SH-SY5Y (cell line): ENCODE measurements around the gene CWC22.

Source experiments
- GATA2 ChIP-seq: IDR thresholded peaks from 2 replicates; pipeline ENCODE4 v1.6.1; 2011; ENCODE audit warnings: mild to moderate bottlenecking, low read depth, low read length
- GATA3 ChIP-seq: IDR thresholded peaks from 2 replicates; pipeline ENCODE4 v1.6.1; 2011; ENCODE audit warnings: low read depth, mild to moderate bottlenecking, low read length, moderate library complexity

GRCh38 chr2:180021850-180022249 lies 14.8 kb upstream of the CWC22 start:
- no peak for TF ChIP-seq GATA2
- no peak for TF ChIP-seq GATA3
